ENCODE results near the gene HTR3B. TPM values are rescaled to one million over a fixed set of nuclear protein-coding genes. Genes with fewer than 3 reads are reported as not detected.

The HTR3B gene
- total RNA-seq, 4 donors from 2014 or later: not detected

DNA sequence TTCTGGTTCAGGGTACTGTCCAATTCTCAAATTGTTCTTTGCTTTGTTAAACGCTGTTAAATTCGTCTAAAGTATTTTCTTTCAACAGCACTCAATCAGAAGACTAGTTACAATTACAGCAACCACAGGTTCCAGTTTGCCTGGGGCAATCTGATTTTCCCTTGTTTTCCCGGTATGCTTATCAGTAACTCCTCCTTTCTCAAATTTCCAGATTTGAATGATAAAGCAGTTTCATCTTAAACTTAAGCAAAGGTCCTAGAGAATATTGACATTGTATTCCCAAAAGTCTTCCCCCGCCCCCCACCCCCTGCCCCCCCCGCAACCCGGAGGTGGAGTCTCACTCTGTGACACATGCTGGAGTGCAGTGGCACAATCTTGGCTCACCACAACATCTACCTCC lies 18.7 kb upstream of the HTR3B start:
- TF ChIP-seq POLR2A (IDR thresholded peaks at IDR 0.05): no peak
- TF ChIP-seq, protein P1, sequence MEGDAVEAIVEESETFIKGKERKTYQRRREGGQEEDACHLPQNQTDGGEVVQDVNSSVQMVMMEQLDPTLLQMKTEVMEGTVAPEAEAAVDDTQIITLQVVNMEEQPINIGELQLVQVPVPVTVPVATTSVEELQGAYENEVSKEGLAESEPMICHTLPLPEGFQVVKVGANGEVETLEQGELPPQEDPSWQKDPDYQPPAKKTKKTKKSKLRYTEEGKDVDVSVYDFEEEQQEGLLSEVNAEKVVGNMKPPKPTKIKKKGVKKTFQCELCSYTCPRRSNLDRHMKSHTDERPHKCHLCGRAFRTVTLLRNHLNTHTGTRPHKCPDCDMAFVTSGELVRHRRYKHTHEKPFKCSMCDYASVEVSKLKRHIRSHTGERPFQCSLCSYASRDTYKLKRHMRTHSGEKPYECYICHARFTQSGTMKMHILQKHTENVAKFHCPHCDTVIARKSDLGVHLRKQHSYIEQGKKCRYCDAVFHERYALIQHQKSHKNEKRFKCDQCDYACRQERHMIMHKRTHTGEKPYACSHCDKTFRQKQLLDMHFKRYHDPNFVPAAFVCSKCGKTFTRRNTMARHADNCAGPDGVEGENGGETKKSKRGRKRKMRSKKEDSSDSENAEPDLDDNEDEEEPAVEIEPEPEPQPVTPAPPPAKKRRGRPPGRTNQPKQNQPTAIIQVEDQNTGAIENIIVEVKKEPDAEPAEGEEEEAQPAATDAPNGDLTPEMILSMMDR (IDR thresholded peaks at IDR 0.05 in 4 of 5, conservative IDR thresholded peaks at IDR 0.05 in 1 of 5): no peak
- peaks cover 2 to 7% of the 10 kb centered on the region in 2 donors for H3K4me1 ChIP-seq
- H3K27ac ChIP-seq: no peak overlapping the region
- ATAC-seq (no peak), DNase-seq (no peak)
- no peaks in the 10 kb centered on the region for H3K27me3 ChIP-seq
- no peaks in the 10 kb centered on the region for H3K9me3 ChIP-seq
- H3K4me3 ChIP-seq: no peak overlapping the region
- in situ Hi-C loops (cut with MboI; ENCODE audit: low sequenced_read_pairs in 4 of 4): loop anchor here in 3 of 4 donors (25.0 kb wide), 2 partner anchors 376 to 401 kb away; partner anchors contain the start of gene NNMT (in 2 of the 3)
- intact Hi-C loops (cut with DNase I; ENCODE audit: low total_unique reads): no loop called here
- H3K36me3 ChIP-seq: no peaks in the 10 kb centered on the region

- H3K27ac ChIP-seq: no peak overlapping the region
- in situ Hi-C loops (cut with MboI; ENCODE audit: low sequenced_read_pairs in 4 of 4) (loop anchor here in 3 of 4 donors (25.0 kb wide), 2 partner anchors 373 to 398 kb away; partner anchors contain the start of gene NNMT (in 2 of the 3)), intact Hi-C loops (cut with DNase I; ENCODE audit: low total_unique reads) (no loop called here)
- DNase-seq (no peak), ATAC-seq (no peak)
- no peaks in the 10 kb centered on the region for H3K27me3 ChIP-seq
- no peaks in the 10 kb centered on the region for H3K9me3 ChIP-seq
- no peak overlapping the region for H3K4me3 ChIP-seq
- no peaks in the 10 kb centered on the region for H3K4me1 ChIP-seq
- no peaks in the 10 kb centered on the region for H3K36me3 ChIP-seq
- no peak for TF ChIP-seq POLR2A (IDR thresholded peaks at IDR 0.05)
- TF ChIP-seq, protein P1 (IDR thresholded peaks at IDR 0.05 in 4 of 5, conservative IDR thresholded peaks at IDR 0.05 in 1 of 5): no peak
Measured at GRCh38 chr11:113888848-113889247, 15.7 kb upstream of the HTR3B start.

DNA sequence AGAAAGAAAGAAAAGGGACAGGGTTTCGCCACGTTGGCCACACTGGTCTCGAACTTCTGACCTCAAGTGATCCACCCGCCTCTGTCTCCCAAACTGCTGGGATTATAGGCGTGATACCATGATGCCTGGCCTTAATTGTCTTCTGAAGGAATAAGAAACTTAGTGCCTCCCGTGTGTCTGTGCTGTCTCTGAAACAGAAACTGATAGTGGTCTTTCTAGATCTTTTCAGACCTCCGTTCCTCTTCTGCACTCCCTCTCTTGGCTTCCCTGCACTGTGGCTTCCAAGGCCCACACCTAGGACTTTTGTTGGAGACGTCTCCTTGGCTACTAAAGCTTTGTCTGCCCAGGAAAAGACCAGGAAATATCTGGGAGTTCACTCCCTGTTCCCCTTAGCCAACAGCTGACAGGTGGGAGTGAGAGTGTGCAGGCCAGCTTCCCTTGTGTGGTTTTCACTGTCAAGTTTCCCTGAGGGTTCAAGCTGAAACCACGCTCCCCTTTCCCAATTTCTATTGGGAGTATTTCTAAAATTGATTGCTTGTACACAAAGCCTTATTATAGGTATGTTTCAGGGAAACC lies 10.1 kb upstream of the HTR3B start:
- peak overlapping the region in 1 of 4 donors; percentile 16 for H3K27ac ChIP-seq
- peaks cover 11 to 12% of the 10 kb centered on the region in 2 donors for H3K4me1 ChIP-seq
- no peak for TF ChIP-seq POLR2A (IDR thresholded peaks at IDR 0.05)
- TF ChIP-seq, protein P1 (IDR thresholded peaks at IDR 0.05 in 4 of 5, conservative IDR thresholded peaks at IDR 0.05 in 1 of 5): no peak
- DNase-seq (no peak), ATAC-seq (no peak)
- intact Hi-C loops (cut with DNase I; ENCODE audit: low total_unique reads): loop anchor here (10.0 kb wide), 1 partner anchor 140 kb away; no protein-coding TSS in a partner anchor
- no peaks in the 10 kb centered on the region for H3K9me3 ChIP-seq
- in situ Hi-C loops (cut with MboI; ENCODE audit: low sequenced_read_pairs in 4 of 4): loop anchor here (10.0 to 25.0 kb wide), 4 partner anchors 130 to 393 kb away; partner anchors contain the start of gene NNMT (in 2 of the 4)
- H3K27me3 ChIP-seq: no peaks in the 10 kb centered on the region
- no peaks in the 10 kb centered on the region for H3K36me3 ChIP-seq
- H3K4me3 ChIP-seq: no peak overlapping the region

DNA sequence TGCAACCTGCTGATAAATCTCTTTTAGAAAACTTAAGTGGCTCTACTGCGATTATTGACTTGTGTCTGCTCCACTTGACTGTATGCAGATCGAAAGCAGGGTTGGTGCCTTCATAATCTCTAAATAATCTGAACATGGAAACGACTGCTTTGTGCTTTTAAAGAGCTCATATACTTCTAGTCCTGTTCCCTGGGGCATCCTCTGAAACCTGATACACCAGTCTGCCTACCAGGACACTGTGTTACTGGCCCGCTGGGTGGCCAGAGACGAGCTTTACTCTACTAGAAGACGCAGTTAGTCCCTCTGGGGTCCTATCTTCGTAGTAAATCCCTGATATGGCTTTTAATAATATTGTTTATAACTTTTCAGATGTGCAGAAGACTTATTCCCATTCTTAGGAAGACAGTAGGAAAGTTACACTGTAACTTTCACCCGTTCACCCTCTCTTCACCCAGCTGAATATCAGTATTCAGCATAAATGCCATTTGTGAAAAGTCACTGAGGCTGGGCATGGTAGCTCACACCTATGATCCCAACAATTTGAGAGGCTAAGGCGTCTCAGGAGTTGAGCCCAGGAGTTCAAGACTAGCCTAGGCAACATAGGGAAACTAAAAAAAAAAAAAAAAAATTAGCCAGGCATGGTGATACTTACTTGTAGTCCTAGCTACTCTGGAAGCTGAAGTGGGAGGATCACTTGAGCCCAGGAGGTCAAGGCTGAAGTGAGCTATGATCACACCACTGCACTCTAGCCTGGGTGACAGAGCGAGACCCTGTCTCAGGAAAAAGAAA lies 9.0 kb upstream of the HTR3B start:
- TF ChIP-seq POLR2A (IDR thresholded peaks at IDR 0.05): no peak
- TF ChIP-seq, protein P1 (IDR thresholded peaks at IDR 0.05 in 4 of 5, conservative IDR thresholded peaks at IDR 0.05 in 1 of 5): peak in 2 of 5 experiments; percentile 29 to 37
- in situ Hi-C loops (cut with MboI; ENCODE audit: low sequenced_read_pairs in 4 of 4) (loop anchor here (10.0 to 25.0 kb wide), 4 partner anchors 129 to 392 kb away; partner anchors contain the start of gene NNMT (in 2 of the 4)), intact Hi-C loops (cut with DNase I; ENCODE audit: low total_unique reads) (loop anchor here (5.0 to 10.0 kb wide), 2 partner anchors 139 to 367 kb away; no protein-coding TSS in a partner anchor)
- no peaks in the 10 kb centered on the region for H3K27me3 ChIP-seq
- no peak overlapping the region for H3K4me3 ChIP-seq
- H3K4me1 ChIP-seq: peaks cover 11 to 12% of the 10 kb centered on the region in 2 donors
- no peaks in the 10 kb centered on the region for H3K36me3 ChIP-seq
- no peaks in the 10 kb centered on the region for H3K9me3 ChIP-seq
- DNase-seq (peak; percentile 26 to 54), ATAC-seq (peak; percentile 92 to 97)
- peak overlapping the region; percentile 65 to 81 (median 72) for H3K27ac ChIP-seq

All from gastrocnemius medialis (tissue), 4 donors.